ENCODE results near the gene GRPEL2.
A peak's percentile ranks its signal among the peaks of the same experiment; 100 is the strongest.

Gene GRPEL2, protein sequence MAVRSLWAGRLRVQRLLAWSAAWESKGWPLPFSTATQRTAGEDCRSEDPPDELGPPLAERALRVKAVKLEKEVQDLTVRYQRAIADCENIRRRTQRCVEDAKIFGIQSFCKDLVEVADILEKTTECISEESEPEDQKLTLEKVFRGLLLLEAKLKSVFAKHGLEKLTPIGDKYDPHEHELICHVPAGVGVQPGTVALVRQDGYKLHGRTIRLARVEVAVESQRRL

DNA sequence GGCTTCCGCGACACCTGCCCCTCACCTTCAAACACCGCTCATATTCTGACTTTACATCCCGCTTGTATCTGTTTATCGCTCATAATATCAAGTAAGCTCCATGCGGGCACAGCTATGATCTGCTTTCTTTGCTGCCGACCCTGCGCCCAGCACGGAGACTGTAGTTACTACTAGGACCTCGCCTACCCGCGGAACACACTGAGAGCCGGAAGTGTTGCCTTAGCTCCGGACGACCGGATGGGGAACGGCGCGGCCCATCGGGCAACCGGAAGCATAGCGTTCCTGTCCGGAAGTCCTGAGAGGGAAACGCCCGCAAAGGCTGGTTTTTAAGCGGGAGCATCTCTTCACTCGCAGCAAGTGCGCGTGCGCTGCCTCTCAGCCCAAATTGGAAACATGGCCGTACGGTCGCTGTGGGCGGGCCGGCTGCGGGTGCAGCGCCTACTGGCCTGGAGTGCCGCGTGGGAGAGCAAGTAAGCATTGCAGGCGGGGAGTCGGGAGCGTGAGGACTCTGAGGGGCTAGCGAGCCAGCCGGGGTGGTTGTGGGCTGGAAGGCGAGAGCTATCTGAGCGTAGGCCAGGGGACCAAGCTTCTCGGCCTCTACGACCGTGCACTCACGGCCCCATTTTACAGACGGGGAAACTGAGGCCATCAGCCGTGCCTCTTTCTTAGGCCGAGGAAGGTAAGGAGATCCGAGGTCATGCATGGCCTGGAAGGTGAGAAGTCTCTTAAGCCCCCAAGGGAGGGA lies at the start of gene GRPEL2:
TSS of gene GRPEL2 (plus strand) at position 353 of the 745 bp plus-strand sequence. CDS start at position 394, 41 bp downstream.
- CTCF ChIA-PET = interaction anchor here (0.6 to 3.5 kb wide), 4 partner anchors 13 to 1063 kb away, joined by 3 to 18 read pairs (median 7); no protein-coding TSS in a partner anchor
- peak within 1 kb of the TSS; percentile 83 for H3K27ac ChIP-seq
- TF ChIP-seq, protein P1, sequence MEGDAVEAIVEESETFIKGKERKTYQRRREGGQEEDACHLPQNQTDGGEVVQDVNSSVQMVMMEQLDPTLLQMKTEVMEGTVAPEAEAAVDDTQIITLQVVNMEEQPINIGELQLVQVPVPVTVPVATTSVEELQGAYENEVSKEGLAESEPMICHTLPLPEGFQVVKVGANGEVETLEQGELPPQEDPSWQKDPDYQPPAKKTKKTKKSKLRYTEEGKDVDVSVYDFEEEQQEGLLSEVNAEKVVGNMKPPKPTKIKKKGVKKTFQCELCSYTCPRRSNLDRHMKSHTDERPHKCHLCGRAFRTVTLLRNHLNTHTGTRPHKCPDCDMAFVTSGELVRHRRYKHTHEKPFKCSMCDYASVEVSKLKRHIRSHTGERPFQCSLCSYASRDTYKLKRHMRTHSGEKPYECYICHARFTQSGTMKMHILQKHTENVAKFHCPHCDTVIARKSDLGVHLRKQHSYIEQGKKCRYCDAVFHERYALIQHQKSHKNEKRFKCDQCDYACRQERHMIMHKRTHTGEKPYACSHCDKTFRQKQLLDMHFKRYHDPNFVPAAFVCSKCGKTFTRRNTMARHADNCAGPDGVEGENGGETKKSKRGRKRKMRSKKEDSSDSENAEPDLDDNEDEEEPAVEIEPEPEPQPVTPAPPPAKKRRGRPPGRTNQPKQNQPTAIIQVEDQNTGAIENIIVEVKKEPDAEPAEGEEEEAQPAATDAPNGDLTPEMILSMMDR (conservative IDR thresholded peaks at IDR 0.05; ENCODE audit: low read depth) = no peak

DNA sequence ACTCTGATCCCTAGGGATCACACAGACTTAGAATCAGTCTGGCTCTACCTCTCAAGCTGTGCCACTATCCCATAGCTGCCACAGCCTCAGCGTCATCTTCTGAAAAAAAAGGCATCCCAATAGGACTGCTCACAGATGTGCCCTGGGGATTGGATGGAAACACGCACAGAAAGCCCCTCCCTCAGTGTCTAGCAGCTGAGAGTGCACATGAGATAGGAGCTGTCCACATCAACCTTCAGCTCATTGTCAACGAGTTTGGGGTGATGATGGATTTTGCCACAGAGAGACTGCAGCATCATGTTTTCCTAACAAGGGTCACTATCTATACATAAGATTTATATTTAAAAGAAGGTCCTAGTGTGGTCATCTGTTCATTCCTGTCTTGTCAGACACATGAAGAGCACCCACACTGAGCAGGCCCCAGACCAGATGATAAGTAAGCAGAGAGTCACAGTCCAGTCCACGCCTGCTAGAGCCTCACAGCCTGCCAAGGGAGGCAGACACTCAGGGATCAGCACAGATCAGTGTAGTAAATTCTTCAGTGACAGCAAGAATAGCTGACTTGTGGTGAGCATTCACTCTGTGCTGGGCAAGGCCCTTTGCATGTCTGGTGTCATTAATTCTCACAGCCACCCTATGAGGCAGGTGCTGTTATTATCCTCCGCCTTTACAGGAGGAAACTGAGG lies 47.8 kb upstream of the GRPEL2 start:
- DNase-seq (ENCODE audit: low spot score) = no peak
- TF ChIP-seq, protein P1 (conservative IDR thresholded peaks at IDR 0.05; ENCODE audit: low read depth) = no peak
- ChIA-PET CTCF (interaction anchor here (0.6 to 1.2 kb wide), 4 partner anchors 10 to 267 kb away, joined by 3 read pairs; no protein-coding TSS in a partner anchor), POLR2A (ENCODE audit: low non-redundant PET) (no interaction called here)
- peak overlapping the region; percentile 76; the same call in 1 of the 2 replicates for H3K27ac ChIP-seq

More for the DNA sequence above, at the start of gene GRPEL2:
- POLR2A ChIA-PET (ENCODE audit: low non-redundant PET) = interaction anchor here (0.6 to 2.0 kb wide), 4 partner anchors 15 to 30 kb away, joined by 3 to 7 read pairs (median 4); no protein-coding TSS in a partner anchor
- DNase-seq (ENCODE audit: low spot score) = peak; percentile 99

DNA sequence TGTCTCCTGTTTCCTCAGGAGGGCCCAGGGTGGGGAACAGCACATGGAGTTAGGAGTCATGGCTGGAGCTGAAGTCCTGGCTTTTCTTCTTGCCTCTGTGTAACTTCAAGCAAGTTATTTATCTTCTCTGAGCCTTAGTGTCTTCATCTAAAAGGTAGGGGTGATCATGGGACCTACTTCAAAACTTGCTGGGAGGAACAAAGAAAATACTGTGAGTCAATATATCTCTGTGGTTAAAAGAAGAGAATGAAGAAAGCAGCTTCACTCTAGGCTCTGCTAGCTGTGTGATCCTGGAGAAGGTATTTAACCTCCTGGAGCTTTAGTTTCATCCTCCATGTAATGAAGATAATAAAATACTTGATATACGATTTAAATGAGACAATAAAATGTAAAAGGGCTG lies 47.1 kb upstream of the GRPEL2 start:
- ChIA-PET POLR2A (ENCODE audit: low non-redundant PET) (no interaction called here), CTCF (interaction anchor here (0.7 to 1.2 kb wide), 3 partner anchors 10 to 266 kb away, joined by 3 read pairs; no protein-coding TSS in a partner anchor)
- TF ChIP-seq, protein P1 (conservative IDR thresholded peaks at IDR 0.05; ENCODE audit: low read depth) = no peak
- no peak for DNase-seq (ENCODE audit: low spot score)
- H3K27ac ChIP-seq = no peak overlapping the region

DNA sequence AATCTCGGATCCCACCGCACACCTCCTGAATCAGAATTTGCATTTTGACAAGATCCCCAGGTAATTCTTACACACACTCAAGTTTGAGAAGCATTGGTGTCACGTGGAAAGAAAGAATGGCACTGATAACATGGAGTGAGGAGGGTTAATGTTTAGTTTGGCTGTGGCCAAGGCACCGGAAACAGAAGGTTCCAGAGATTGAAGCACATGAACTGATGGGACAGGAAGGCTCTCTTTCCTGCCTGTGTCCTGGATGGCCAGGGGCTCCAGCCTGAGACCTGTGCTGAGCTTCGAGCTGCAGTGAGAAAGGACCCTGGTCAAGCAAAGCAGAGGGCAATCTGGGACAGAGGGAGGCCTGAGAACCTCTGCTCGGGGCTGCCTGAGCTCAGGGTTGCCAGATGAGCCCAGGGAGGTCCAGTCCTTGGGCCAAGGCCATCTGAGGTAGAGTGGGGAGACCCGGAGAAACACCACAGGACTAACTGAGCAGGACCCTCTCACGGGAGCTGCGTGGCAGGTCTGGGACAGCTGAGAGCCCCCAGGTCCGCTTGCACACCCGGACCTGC lies 46.4 kb upstream of the GRPEL2 start:
- CTCF ChIA-PET = interaction anchor here (0.6 to 1.2 kb wide), 5 partner anchors 9 to 157 kb away, joined by 3 to 4 read pairs (median 3); partner anchors contain the start of gene ABLIM3

GRCh38 chr5:149299451-149300054 lies 45.7 kb upstream of the GRPEL2 start:
- TF ChIP-seq, protein P1 (conservative IDR thresholded peaks at IDR 0.05; ENCODE audit: low read depth) = no peak
- ChIA-PET CTCF (interaction anchor here (0.6 to 0.7 kb wide), 3 partner anchors 71 to 158 kb away, joined by 3 to 4 read pairs (median 4); partner anchors contain the start of gene ABLIM3), POLR2A (ENCODE audit: low non-redundant PET) (no interaction called here)
- no peak for DNase-seq (ENCODE audit: low spot score)
- H3K27ac ChIP-seq = no peak overlapping the region

More for the DNA sequence above, 46.4 kb upstream of the GRPEL2 start:
- no peak for DNase-seq (ENCODE audit: low spot score)
- TF ChIP-seq, protein P1 (conservative IDR thresholded peaks at IDR 0.05; ENCODE audit: low read depth) = no peak
- POLR2A ChIA-PET (ENCODE audit: low non-redundant PET) = interaction anchor here (0.6 kb wide), 1 partner anchor 12 kb away, joined by 3 read pairs; no protein-coding TSS in a partner anchor
- H3K27ac ChIP-seq = no peak overlapping the region

Measured in RWPE1 (cell line).